AG04450 (cell line): Measurements from ENCODE around the gene KDM3B. TPM values are rescaled to one million over a fixed set of nuclear protein-coding genes. Genes with fewer than 3 reads are reported as not detected.

ENCODE experiments used
- CTCF ChIA-PET: fragments of 300-600, 350-600 bp; formaldehyde crosslinking; extraction: SDS; loops from one replicate; lab custom pipeline; 2022; ENCODE audit warnings: antibody characterized with exemption, inconsistent platforms; lab: Charles Lee
- POLR2A ChIA-PET: fragments of 350-600 bp; formaldehyde crosslinking; extraction: SDS; loops from one replicate; lab custom pipeline; 2021; ENCODE audit warnings: antibody characterized with exemption, inconsistent platforms; lab: Yijun Ruan, JAX
- DNase-seq: peaks from one replicate; pipeline ENCODE4 v3.0.0-alpha.2; 2011; ENCODE audit warnings: low read depth, low spot score
- H3K27ac ChIP-seq: one replicate; pipeline ENCODE4 v1.5.1; 2012; ENCODE audit warnings: low read depth, low read length, control low read depth
- H3K27me3 ChIP-seq: one replicate; pipeline ENCODE4 v1.6.0; 2012; ENCODE audit warnings: low read length; ENCODE audit not compliant: control insufficient read depth, insufficient read depth
- H3K4me3 ChIP-seq: 2 replicates; pipeline ENCODE4 v1.5.1; 2011; ENCODE audit warnings: mild to moderate bottlenecking, low read depth, low read length, control low read depth
- H3K9me3 ChIP-seq: 2 replicates; pipeline ENCODE4 v1.5.1; 2012; ENCODE audit warnings: low read length; ENCODE audit not compliant: control insufficient read depth, insufficient read depth
- polyA plus RNA-seq: library from polyadenylated mRNA; depleted of rRNA; stranded (reverse); fragments of >200 nt; gene quantifications from 2 replicates; pipeline ENCODE4 v1.2.3, GENCODE V29; 2011
- TF ChIP-seq, protein P1 (sequence below): IDR thresholded peaks from 2 replicates; pipeline ENCODE4 v1.5.1; 2011; ENCODE audit warnings: low read depth, low read length, control low read depth, inconsistent platforms

The KDM3B gene
- polyA plus RNA-seq, 1 experiment: 32.7 TPM

DNA sequence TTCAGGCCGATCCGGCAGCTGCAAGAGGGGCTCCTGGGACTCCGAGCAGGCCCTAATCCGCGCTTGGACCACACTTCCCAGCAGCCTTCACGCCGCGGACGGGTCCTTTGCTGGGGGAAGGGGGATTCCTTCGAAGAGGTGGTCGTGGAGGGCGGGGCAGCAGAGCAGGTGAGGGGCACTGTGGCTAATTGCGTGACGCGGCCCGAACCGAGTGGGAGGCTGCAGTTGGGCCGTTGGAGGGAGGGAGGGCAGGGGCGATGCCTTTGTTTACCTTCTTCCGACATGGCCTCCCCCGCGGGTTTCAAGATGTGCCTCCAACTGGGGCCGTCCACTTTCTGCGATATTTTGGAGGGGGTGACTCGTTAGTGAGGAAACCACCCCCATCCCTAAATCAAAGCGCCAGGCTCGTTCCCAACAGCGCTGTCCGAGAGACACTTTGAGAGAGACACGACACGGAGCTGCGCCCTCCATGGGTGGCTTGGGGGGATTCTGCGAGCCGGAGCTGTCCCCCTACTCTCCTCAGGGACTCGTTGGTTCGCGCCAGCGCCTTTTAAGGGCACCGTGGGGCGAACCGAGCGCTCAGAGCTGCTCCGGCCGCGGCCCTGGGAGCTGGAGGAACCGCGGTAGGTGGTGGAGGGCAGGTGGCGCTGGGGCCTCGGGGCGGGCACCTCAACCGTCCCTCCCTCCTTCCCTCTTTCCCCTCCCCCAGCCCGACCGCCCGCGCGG lies 14.6 kb upstream of the KDM3B start, which contains the start of gene FAM53C:
Gene FAM53C (plus strand): TSS at position 582 of the 726 bp plus-strand sequence. CDS start 3,070 bp downstream, outside the sequence.
- H3K27me3 ChIP-seq: no peaks in the 10 kb centered on the region
- H3K9me3 ChIP-seq: no peaks in the 10 kb centered on the region
- peak within 1 kb of the TSS; percentile 98 for H3K27ac ChIP-seq
- POLR2A ChIA-PET: interaction anchor here (0.6 to 3.1 kb wide), 14 partner anchors 11 to 434 kb away, joined by 3 to 88 read pairs (median 4); partner anchors contain the start of genes BRD8, CDC23, EGR1 and ETF1
- peak within 1 kb of the TSS; percentile 91 for H3K4me3 ChIP-seq
- peak; percentile 84 for DNase-seq
- TF ChIP-seq, protein P1, sequence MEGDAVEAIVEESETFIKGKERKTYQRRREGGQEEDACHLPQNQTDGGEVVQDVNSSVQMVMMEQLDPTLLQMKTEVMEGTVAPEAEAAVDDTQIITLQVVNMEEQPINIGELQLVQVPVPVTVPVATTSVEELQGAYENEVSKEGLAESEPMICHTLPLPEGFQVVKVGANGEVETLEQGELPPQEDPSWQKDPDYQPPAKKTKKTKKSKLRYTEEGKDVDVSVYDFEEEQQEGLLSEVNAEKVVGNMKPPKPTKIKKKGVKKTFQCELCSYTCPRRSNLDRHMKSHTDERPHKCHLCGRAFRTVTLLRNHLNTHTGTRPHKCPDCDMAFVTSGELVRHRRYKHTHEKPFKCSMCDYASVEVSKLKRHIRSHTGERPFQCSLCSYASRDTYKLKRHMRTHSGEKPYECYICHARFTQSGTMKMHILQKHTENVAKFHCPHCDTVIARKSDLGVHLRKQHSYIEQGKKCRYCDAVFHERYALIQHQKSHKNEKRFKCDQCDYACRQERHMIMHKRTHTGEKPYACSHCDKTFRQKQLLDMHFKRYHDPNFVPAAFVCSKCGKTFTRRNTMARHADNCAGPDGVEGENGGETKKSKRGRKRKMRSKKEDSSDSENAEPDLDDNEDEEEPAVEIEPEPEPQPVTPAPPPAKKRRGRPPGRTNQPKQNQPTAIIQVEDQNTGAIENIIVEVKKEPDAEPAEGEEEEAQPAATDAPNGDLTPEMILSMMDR: no peak
- CTCF ChIA-PET: interaction anchor here (1.1 to 7.9 kb wide), 2 partner anchors 14 to 55 kb away, joined by 3 to 169 read pairs; partner anchors contain the start of gene KDM3B

DNA sequence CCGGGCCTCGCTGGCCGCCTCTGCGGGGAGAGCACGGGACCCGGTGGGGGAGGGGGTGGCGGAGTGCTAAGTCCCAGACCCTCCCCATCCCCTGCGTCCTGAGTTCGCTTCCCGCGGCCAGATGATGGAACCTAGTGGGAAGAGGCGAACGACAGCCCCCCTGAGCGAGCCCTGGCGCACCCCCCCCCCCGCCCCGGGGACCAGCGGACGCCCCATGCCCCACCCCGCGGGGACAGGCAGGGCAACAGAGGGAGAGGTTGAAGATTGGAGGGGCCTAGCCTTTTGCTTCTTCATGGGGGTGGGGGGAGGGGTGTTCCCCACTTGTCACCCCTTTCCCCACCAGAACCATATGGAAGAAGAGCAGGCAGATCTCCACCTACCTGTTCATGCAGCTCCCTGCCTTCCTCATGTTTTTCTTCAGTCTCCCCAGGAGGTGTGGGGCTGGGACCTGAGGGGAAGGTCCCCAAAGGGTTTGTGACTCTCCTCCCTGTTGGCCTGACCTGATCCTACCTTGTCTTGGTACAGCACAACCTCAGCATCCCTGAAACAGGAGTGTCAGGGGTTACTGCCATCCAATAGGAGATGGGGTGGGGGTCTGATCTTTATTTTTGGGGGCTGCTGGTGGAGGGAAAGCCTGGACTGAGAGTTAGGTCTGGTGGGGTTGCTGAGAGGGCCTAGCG lies 13.9 kb upstream of the KDM3B start:
- DNase-seq: no peak
- Histone ChIP-seq H3K27ac (peak overlapping the region; percentile 60), H3K9me3 (no peaks in the 10 kb centered on the region), H3K4me3 (peak overlapping the region; percentile 91), H3K27me3 (no peaks in the 10 kb centered on the region)
- ChIA-PET POLR2A (interaction anchor here (0.6 to 3.1 kb wide), 12 partner anchors 14 to 433 kb away, joined by 3 to 88 read pairs (median 4); partner anchors contain the start of genes BRD8, CDC23, EGR1 and ETF1), CTCF (interaction anchor here (1.1 to 7.9 kb wide), 2 partner anchors 13 to 56 kb away, joined by 3 to 169 read pairs; partner anchors contain the start of gene KDM3B)
- TF ChIP-seq, protein P1: no peak

- TF ChIP-seq, protein P1: no peak
- DNase-seq: no peak
- Histone ChIP-seq H3K27ac (peak overlapping the region; percentile 60), H3K9me3 (no peaks in the 10 kb centered on the region), H3K4me3 (peak overlapping the region; percentile 91), H3K27me3 (no peaks in the 10 kb centered on the region)
- ChIA-PET POLR2A (interaction anchor here (1.9 to 3.1 kb wide), 2 partner anchors 13 to 74 kb away, joined by 5 to 88 read pairs; partner anchors contain the start of gene KDM3B), CTCF (interaction anchor here (0.8 to 7.9 kb wide), 3 partner anchors 13 to 116 kb away, joined by 3 to 169 read pairs (median 3); partner anchors contain the start of gene KDM3B)
Observed at GRCh38 chr5:138339091-138339456, 13.4 kb upstream of the KDM3B start.

DNA sequence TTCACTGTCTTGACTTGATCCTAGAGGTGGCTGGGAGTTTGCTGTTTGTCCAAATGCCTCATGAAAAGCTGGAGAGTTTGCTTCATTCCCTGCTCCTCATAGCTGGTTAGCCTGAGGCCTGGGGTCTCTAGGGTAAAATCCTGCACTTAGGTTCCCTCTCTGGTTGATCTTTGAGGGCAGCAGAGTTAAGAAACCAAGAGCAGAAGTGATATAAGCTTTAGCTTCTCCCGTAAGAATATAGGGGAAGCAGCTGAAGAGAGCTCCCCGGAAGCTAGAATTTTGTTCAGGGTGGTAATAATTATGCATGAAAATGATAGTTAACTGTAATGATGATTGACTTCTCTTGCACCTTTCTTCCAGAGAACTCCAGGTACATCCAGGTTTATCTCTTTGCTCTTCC lies 13.0 kb upstream of the KDM3B start:
- H3K27ac ChIP-seq: no peak overlapping the region
- TF ChIP-seq, protein P1: no peak
- no peaks in the 10 kb centered on the region for H3K9me3 ChIP-seq
- peak overlapping the region; percentile 91 for H3K4me3 ChIP-seq
- CTCF ChIA-PET: interaction anchor here (0.6 to 7.9 kb wide), 4 partner anchors 13 to 359 kb away, joined by 3 to 169 read pairs (median 8); partner anchors contain the start of gene KDM3B
- H3K27me3 ChIP-seq: no peaks in the 10 kb centered on the region
- DNase-seq: no peak
- POLR2A ChIA-PET: interaction anchor here (0.6 to 3.1 kb wide), 2 partner anchors 13 to 163 kb away, joined by 4 to 88 read pairs; partner anchors contain the start of gene KDM3B
